ENCODE data around the gene COL5A1.
"Not testable (repeated sequence)": the region's sequence is repeated elsewhere in the genome, so short reads cannot be mapped to it uniquely, and the experiment has no call there.

Gene COL5A1

GRCh38 chr9:134843740-134844139, 202.1 kb downstream of the COL5A1 start:
- no peak for DNase-seq

GRCh38 chr9:134844821-134845220, 203.2 kb downstream of the COL5A1 start:
- DNase-seq = no peak

DNA sequence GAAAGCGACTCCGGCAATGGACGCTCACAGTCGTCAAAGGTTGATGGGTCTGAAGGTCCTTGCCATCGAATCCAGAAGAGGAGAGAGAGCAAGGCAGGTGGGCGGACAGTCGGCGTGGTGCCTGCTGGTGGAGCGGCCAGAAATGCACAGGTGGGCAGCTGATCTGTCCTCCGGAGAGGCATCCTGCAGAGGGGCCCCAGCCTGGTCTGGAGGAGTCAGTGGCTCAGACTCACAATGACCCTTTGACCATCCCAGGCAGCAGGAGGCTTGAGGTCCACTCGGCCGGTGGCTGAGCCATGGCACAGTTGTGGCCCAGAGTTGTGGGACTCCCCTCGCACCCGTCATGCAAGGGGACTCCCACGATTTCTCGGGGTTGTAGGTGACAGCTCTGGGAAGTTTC, 204.6 kb downstream of the COL5A1 start:
- DNase-seq = no peak

DNA sequence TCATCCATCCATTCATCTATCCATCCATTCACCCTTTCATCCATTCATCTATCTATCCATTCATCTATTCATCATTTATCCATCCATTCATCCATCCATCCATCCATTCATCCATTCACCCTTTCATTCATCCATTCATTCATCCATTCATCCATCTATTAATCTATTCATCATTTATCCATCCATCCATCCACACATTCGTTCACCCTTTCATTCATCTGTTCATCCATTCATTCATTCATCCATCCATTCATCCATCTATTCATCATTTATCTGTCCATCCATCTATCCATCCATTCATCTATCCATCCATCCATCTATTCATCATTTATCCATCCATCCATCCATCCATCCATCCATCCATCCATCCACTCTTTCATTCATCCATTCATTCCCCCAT, 205.1 kb downstream of the COL5A1 start:
- no peak for DNase-seq

DNA sequence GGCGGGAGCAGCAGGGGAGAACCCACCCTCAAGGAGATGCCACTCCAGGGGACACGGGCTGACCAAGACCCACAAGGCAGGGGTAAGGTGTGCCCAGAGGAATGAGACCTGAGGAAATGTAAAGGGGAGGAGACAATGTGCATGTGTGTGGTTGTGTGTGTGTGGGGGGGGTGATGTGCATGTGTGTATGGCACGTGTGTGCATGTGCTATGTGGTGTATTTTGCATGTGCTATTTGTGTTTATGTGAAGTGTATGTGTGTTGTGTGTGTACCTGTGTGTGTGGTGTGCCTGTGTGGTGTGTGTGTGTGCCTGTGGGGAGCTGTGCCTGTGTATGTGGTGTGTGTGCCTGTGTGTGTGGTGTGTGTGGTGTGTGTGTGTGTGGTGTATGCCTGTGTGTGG, 205.5 kb downstream of the COL5A1 start:
- no peak for DNase-seq

GRCh38 chr9:134847752-134848432, 206.3 kb downstream of the COL5A1 start:
- DNase-seq = no peak

GRCh38 chr9:134848504-134848903, 206.9 kb downstream of the COL5A1 start:
- no peak for DNase-seq

DNA sequence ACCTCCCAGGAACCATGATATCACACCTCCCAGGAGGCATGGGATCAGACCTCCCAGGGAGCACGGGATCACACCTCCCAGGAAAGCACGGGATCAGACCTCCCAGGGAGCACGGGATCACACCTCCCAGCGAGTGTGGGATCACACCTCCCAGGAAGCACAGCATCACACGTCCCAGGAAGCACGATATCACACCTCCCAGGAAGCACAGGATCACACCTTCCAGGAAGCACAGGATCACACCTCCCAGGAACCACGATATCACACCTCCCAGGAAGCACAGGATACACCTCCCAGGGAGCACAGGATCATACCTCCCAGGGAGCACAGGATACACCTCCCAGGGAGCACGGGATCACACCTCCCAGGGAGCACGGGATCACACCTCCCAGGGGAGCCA, 209.0 kb downstream of the COL5A1 start:
- DNase-seq = no peak

DNA sequence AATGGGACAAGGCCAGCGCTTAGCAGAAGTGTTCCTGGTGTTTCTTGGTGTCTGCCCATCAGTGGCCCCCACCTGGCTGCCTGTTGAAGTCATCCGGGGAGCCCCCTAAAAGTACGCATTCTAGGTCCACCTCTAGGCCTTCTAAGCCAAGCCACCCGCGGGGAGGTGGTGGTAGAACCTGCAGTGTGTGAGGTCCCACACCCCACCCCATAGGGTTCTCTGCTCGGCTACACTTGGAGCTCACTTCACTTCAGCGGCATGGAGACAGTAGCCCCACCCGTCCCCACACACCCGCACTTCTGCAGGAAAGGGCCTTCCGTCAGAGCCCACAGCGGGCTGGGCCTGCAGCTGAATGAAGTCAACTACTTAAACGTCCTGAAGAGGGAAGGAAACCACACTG, 209.4 kb downstream of the COL5A1 start:
- no peak for DNase-seq

GRCh38 chr9:134852906-134853654, 211.5 kb downstream of the COL5A1 start:
- DNase-seq = no peak

DNA sequence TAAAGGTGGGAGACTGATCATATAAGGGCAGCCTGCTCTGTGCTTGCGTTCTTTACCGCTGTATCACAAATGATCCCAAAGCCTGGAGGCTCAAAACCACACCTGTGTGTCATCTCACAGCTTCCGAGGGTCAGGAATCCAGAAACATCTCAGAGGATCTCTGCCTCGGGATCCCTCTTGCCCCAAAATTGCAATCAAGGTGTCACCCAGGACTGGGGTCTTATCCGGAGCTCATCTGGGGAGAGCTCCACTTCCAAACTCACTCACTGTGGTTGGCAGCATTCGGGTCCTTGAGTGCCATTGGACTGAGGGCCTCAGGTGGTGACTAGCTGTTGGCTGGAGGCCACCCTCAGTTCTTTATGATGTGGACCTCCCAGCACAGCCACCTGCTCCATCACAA, 212.3 kb downstream of the COL5A1 start:
- no peak for DNase-seq

- no peak for DNase-seq
These were observed 213.0 kb downstream of the COL5A1 start for GRCh38 chr9:134854541-134854981.

DNA sequence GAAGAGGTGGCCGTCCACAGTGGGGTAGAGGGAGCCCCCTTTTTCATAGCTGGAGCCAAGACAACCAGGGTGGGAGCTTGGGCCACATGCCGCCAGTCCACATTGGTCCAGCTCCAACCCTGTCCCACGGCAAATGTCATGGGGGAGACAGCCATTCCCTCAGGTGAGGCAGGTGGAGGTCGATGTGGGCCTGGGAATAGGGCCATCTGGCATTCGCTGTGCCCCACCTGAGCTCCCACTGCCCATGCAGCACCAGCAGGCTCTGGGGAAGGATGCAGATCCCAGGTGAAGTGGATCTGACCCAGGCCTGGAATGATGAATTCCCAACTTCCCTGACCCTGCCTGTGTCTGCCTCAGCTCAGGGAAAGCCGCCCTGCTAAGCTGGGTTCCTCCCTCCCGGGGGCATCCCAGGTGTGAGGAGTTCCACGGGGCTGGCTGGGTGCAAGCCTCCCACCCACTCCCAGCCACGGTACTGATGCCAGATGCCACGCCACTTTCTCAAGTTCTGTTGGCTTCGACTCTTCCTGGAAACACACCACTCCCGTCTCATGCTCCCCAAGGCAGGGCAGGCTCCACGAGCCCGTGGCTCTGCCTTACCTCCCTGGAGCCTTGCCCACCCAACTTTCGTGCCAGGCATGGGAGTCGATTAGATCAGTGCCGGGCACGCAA, 213.8 kb downstream of the COL5A1 start:
- no peak for DNase-seq

GRCh38 chr9:134855900-134856377, 214.3 kb downstream of the COL5A1 start:
- DNase-seq = no peak

- DNase-seq = not testable (repeated sequence)
These were observed 215.8 kb downstream of the COL5A1 start for GRCh38 chr9:134857451-134857850.

- no peak for DNase-seq
These were observed 216.6 kb downstream of the COL5A1 start for GRCh38 chr9:134858051-134858841.

GRCh38 chr9:134860510-134860909, 218.9 kb downstream of the COL5A1 start:
- DNase-seq = no peak

- DNase-seq = no peak
These were observed 220.2 kb downstream of the COL5A1 start for GRCh38 chr9:134861595-134862334.

DNA sequence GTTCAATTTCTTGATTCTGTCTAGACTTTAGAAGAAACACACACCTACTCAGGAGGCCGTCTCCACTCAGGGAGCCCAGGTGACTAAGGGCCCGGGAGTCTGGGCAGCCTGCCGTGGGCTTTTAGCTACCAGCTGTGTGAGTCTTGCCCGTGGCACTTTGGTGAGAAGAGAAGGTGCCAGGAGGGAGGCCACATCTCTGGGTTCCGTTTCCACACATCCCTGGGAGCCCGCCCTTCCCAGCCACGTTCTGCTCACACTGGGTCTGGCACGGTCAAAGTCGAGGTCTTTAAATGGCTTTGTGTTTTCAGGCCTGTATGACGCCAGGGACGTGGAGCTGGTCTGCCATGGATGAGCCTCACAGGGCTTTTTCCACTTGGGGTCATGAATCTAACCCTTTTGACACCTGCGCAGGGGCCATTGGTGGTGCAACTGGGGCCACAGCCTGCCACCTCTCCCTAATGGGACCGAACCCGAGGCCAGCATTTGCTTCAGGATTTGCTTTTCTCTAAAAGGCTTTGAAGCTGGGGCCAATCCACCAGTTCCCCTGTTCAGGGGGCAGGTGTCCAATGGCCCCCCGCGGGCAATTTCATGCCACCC, 221.8 kb downstream of the COL5A1 start:
- DNase-seq = no peak

DNA sequence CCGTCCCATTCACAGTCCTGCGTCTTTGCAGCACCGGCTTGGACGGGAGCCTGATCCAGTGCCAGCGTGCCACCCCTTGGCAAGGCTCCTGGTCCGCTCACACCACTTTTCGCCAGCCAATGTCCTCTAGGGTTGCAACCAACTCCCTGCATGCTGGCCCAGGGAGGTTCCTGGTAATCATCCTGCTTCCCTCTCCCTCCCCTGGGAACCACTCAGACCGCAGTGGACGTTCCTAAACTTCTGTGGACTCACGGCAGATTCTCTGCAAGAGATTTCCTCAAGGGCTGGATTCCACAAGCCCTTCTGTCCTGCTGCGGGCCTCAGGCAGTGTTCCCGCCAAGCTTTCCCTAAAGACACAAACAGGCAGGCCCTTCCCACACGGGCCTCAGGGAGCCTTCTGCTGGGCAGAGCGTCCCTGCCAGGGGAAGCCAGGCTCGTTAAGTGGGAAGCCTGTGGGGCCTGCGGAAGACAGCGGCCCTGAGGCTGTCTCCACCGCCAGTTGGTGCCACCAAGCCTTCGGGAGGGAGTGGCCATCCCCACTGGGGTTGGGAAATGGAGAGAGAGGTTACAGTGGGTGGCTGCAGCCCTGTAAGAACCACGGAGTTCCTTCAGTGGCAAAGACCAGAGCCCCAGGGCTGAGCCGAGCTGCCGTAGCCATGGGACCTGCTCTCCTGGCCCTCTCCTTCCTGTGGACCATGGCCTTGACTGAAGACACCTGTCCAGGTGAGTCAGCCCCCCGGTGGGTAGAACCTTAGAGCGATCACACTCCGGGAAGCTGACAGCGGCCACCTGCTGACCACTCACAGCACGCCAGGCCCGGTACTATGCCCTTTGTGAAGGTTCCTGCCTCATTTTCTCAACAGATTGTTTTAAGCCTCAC, 222.6 kb downstream of the COL5A1 start:
- DNase-seq = no peak

GRCh38 chr9:134864821-134865190, 223.2 kb downstream of the COL5A1 start:
- no peak for DNase-seq

Data from activated T-cell treated with anti-CD3 and anti-CD28 coated beads, Interleukin-2, amount 50 U/mL, for 1 hour (primary cell).